ENCODE results near the gene CPZ.

CPZ gene

GRCh38 chr4:8656711-8657380 is 64.3 kb downstream of the CPZ start:
- no peak for DNase-seq

- DNase-seq = no peak
These were observed 65.0 kb downstream of the CPZ start for GRCh38 chr4:8657381-8658088.

GRCh38 chr4:8662776-8663175 is 70.2 kb downstream of the CPZ start:
- no peak for DNase-seq

- no peak for DNase-seq
These were observed 71.7 kb downstream of the CPZ start for GRCh38 chr4:8664031-8664805.

- DNase-seq = no peak
These were observed 72.4 kb downstream of the CPZ start for GRCh38 chr4:8664976-8665375.

- DNase-seq = no peak
These were observed 73.1 kb downstream of the CPZ start for GRCh38 chr4:8665406-8666360.

GRCh38 chr4:8666581-8666980 is 74.0 kb downstream of the CPZ start:
- no peak for DNase-seq

Measured in bone marrow (tissue), 2 donors.